Epithelial cell of proximal tubule (primary cell): Measurements from ENCODE around the gene BICD2. TPM values are rescaled to one million over a fixed set of nuclear protein-coding genes. Genes with fewer than 3 reads are reported as not detected.
"Not testable (repeated sequence)": the region's sequence is repeated elsewhere in the genome, so short reads cannot be mapped to it uniquely, and the experiment has no call there.

Source experiments
- DNase-seq: peaks from one replicate; pipeline ENCODE4 v3.0.0-alpha.2; 2011; ENCODE audit warnings: low read depth
- H3K4me3 ChIP-seq: 2 replicates; pipeline ENCODE4 v1.5.1; 2011; ENCODE audit warnings: low read depth, mild to moderate bottlenecking, low read length
- total RNA-seq: library from RNA; depleted of rRNA; stranded (reverse); fragments of >200 nt; gene quantifications from 2 replicates; pipeline ENCODE4 v1.2.3, GENCODE V29; 2015
- TF ChIP-seq, protein P1 (sequence below): conservative IDR thresholded peaks from 2 replicates; pipeline ENCODE4 v1.5.1; 2012; ENCODE audit warnings: low read depth, mild to moderate bottlenecking, low read length

The BICD2 gene
- total RNA-seq, 1 donor from 2014 or later: 32.2 TPM

DNA sequence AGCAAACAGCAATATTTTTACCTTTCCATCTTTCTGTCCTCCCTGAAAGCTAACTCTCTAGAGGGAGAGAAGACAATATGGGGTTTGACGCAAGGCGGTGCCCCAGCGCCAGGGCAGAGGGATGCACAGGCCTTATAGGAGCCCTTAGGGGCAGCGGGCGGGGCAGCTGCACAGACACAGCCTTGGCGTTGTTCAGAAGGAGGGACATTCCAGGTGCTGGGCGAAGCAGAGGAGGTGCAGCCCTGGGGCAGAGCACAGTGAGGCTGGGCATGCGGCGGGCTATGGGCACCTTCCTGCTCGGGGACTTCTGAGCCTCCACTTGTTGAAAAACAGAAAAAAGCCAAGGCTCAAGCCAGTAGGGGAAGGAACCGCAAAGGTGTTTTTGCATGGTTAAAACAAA, 33.7 kb upstream of the BICD2 start:
- no peak for DNase-seq
- H3K4me3 ChIP-seq: no peak overlapping the region
- TF ChIP-seq, protein P1, sequence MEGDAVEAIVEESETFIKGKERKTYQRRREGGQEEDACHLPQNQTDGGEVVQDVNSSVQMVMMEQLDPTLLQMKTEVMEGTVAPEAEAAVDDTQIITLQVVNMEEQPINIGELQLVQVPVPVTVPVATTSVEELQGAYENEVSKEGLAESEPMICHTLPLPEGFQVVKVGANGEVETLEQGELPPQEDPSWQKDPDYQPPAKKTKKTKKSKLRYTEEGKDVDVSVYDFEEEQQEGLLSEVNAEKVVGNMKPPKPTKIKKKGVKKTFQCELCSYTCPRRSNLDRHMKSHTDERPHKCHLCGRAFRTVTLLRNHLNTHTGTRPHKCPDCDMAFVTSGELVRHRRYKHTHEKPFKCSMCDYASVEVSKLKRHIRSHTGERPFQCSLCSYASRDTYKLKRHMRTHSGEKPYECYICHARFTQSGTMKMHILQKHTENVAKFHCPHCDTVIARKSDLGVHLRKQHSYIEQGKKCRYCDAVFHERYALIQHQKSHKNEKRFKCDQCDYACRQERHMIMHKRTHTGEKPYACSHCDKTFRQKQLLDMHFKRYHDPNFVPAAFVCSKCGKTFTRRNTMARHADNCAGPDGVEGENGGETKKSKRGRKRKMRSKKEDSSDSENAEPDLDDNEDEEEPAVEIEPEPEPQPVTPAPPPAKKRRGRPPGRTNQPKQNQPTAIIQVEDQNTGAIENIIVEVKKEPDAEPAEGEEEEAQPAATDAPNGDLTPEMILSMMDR: no peak

DNA sequence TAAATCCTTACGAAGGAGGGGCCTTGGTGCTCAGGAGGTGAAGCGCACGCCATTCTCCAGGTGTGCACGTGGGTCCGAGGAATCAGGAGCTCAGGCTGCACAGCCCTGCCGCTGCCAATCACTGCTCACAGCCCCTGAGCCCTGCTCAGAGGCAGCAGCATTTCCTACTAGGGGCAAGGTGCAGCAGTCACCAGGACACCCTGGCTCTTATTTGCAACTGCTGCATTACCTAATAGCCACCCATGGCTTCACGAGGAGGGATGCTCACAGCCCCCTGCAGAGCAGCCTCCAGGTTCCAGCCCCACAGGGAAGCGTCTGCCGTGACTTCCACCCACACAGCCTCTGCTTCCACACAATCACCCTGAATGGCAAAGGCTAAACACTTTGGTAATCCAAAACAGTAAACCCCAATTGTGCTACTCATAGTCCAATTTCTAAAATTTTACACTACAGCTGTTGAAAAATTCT, 31.7 kb upstream of the BICD2 start:
- not testable (repeated sequence) for DNase-seq, H3K4me3 ChIP-seq

- TF ChIP-seq, protein P1: no peak
- H3K4me3 ChIP-seq: no peak overlapping the region
- DNase-seq: no peak
Measured at GRCh38 chr9:92795598-92796336, 31.1 kb upstream of the BICD2 start.

DNA sequence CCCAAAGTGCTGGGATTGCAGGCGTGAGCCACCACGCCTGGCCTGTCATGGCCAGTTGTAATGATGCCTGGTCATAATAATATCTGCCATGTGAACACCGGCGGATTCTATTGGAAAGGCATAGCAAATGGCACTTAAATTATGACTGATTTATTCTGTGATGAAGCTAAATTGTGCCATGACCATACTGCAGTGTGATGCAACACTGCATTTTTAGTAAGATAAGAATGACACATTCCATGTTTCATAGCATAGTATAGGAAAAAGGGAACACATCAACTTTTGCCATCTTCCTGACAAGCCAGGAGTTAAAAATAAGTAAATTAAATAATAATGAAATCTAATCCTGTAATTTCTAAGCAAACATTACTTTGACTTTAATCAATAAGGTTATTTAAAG, 30.4 kb upstream of the BICD2 start:
- H3K4me3 ChIP-seq: no peak overlapping the region
- TF ChIP-seq, protein P1: no peak
- no peak for DNase-seq

- DNase-seq: no peak
- no peak overlapping the region for H3K4me3 ChIP-seq
- TF ChIP-seq, protein P1: no peak
Measured at GRCh38 chr9:92794426-92794825, 29.8 kb upstream of the BICD2 start.

- peak overlapping the region; percentile 33 for H3K4me3 ChIP-seq
- DNase-seq: no peak
- TF ChIP-seq, protein P1: peak; percentile 85
Measured at GRCh38 chr9:92790542-92791527, 26.2 kb upstream of the BICD2 start.

DNA sequence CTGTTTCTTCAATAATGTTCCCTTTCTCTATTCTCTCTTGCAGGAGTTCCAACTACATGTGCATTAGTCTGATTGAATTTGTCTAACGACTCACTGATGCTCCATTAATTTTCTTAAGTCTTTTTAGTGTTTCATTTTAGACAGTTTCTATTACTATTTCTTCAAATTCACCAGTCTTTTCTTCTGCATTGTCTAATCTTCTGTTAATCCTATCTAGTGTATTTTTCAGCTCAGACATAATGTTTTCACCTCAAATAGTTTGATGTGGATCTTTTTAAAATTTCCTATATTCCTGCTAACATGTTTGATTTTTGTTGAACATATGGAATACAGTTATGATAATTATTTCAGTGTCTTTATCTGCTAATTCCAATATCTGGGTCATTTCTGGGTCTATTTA, 21.7 kb upstream of the BICD2 start:
- no peak for DNase-seq
- H3K4me3 ChIP-seq: no peak overlapping the region
- TF ChIP-seq, protein P1: no peak
